Measurements from ENCODE around the gene DARS1.

DARS1 gene

GRCh38 chr2:136015699-136016098, 30.3 kb upstream of the DARS1 start:
- DNase-seq (ENCODE audit: low spot score): no peak

GRCh38 chr2:136014411-136014810, 29.0 kb upstream of the DARS1 start:
- DNase-seq (ENCODE audit: low spot score): no peak

- DNase-seq (ENCODE audit: low spot score): peak; percentile 49
Observed at GRCh38 chr2:136013955-136014354, 28.5 kb upstream of the DARS1 start.

GRCh38 chr2:136013136-136013685, 27.8 kb upstream of the DARS1 start:
- DNase-seq (ENCODE audit: low spot score): no peak

- no peak for DNase-seq (ENCODE audit: low spot score)
Observed at GRCh38 chr2:136012315-136012714, 26.9 kb upstream of the DARS1 start.

GRCh38 chr2:136010126-136010525, 24.7 kb upstream of the DARS1 start:
- DNase-seq (ENCODE audit: low spot score): no peak

- no peak for DNase-seq (ENCODE audit: low spot score)
Observed at GRCh38 chr2:136008205-136008865, 22.9 kb upstream of the DARS1 start.

- DNase-seq (ENCODE audit: low spot score): no peak
Observed at GRCh38 chr2:136006658-136007057, 21.2 kb upstream of the DARS1 start.

GRCh38 chr2:136005462-136006196, 20.2 kb upstream of the DARS1 start:
- no peak for DNase-seq (ENCODE audit: low spot score)

GRCh38 chr2:136004965-136005364, 19.5 kb upstream of the DARS1 start:
- no peak for DNase-seq (ENCODE audit: low spot score)

- no peak for DNase-seq (ENCODE audit: low spot score)
Observed at GRCh38 chr2:136001131-136001530, 15.7 kb upstream of the DARS1 start.

- DNase-seq (ENCODE audit: low spot score): no peak
Observed at GRCh38 chr2:136000502-136000901, 15.1 kb upstream of the DARS1 start.

GRCh38 chr2:135999899-136000298, 14.5 kb upstream of the DARS1 start:
- DNase-seq (ENCODE audit: low spot score): no peak

GRCh38 chr2:135998879-135999278, 13.5 kb upstream of the DARS1 start:
- no peak for DNase-seq (ENCODE audit: low spot score)

- DNase-seq (ENCODE audit: low spot score): no peak
Observed at GRCh38 chr2:135997380-135997779, 12.0 kb upstream of the DARS1 start.

GRCh38 chr2:135996304-135996703, 10.9 kb upstream of the DARS1 start:
- DNase-seq (ENCODE audit: low spot score): no peak

GRCh38 chr2:135994281-135994680, 8.9 kb upstream of the DARS1 start:
- DNase-seq (ENCODE audit: low spot score): no peak

GRCh38 chr2:135993421-135993820, 8.0 kb upstream of the DARS1 start:
- no peak for DNase-seq (ENCODE audit: low spot score)

- no peak for DNase-seq (ENCODE audit: low spot score)
Observed at GRCh38 chr2:135991861-135992260, 6.4 kb upstream of the DARS1 start.

- no peak for DNase-seq (ENCODE audit: low spot score)
Observed at GRCh38 chr2:135987441-135987840, 2.0 kb upstream of the DARS1 start.

- DNase-seq (ENCODE audit: low spot score): no peak
Observed at GRCh38 chr2:135986507-135986906, 1.1 kb upstream of the DARS1 start.

- DNase-seq (ENCODE audit: low spot score): no peak
Observed at GRCh38 chr2:135985826-135986393, 484 bp upstream of the DARS1 start.

Data from kidney capillary endothelial cell (primary cell).